NCI-H2171 (cell line): ENCODE results near the gene CDCA8.
A peak's percentile ranks its signal among the peaks of the same experiment; 100 is the strongest.
"Not testable (repeated sequence)": the region's sequence is repeated elsewhere in the genome, so short reads cannot be mapped to it uniquely, and the experiment has no call there.

Experiments
- DNase-seq: peaks from one replicate; lab custom pipeline; 2025; lab: John Stamatoyannopoulos, UW

CDCA8 gene

DNA sequence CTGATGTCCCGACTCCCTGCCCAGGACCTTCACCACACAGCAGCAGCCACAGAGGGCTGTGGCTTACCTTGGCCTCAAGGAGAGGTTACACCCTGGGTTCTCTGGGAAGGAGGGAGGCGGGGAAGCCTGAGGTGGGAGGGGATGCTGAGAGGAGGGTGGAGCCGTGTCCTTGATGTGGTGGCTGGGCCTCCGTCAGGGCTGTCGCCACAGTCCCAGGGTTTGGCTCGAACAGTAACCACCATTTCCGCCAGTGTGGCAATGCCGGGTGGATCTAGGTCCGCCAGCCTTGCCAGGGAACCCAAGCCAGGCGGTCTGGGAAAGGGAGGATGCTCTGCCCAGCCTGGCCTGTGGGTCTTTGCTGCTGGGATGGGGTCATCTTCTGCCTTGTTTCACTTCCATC is 18.4 kb upstream of the CDCA8 start:
- DNase-seq, result no peak

DNA sequence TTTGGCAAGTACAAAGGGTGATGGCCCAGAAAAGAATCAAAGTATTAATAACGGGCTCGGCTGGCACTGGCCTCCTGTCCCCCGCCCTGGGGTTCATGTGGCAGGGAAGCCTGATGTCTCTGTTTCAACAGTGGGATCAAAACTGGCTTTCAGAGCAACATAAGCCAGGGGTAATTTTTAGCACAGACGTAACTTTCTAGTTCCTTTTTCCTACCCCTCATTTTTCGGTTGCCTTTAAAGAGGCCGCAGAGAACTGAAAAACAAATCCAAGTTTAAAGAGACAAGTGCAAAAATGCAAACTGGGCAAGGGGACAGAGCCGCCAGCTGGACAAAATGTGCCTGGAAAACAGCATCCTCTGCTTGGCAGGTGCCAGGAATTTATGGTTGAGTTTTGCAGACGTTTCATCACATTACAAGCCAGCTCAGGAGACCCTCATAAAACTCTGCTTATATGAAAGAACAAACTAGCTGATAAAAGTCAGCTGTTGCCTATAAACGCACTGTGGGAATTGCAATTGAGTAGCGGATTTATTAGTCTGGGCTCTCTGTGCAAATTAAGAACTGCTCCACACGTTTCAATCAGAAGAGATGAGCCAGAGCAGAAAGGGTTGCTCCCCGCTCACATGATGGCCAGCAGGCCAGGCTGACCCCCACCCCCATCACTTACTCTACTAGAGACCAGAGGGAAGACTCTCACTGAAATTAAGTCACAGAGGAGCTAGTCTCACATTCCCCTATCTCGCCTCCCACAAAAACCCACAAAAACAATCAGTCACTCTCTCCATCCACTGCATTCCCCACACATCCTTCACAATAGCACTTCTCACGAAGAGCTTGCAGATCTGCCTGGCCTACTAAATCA is 15.8 kb upstream of the CDCA8 start:
- DNase-seq, result no peak

- no peak for DNase-seq
Measured at GRCh38 chr1:37677143-37677439, 15.2 kb upstream of the CDCA8 start.

GRCh38 chr1:37677808-37678207 is 14.5 kb upstream of the CDCA8 start:
- no peak for DNase-seq

GRCh38 chr1:37680933-37681332 is 11.4 kb upstream of the CDCA8 start:
- no peak for DNase-seq

- DNase-seq, result peak; percentile 23
Measured at GRCh38 chr1:37682334-37682987, 9.9 kb upstream of the CDCA8 start.

GRCh38 chr1:37684182-37684581 is 8.1 kb upstream of the CDCA8 start:
- DNase-seq, result not testable (repeated sequence)

DNA sequence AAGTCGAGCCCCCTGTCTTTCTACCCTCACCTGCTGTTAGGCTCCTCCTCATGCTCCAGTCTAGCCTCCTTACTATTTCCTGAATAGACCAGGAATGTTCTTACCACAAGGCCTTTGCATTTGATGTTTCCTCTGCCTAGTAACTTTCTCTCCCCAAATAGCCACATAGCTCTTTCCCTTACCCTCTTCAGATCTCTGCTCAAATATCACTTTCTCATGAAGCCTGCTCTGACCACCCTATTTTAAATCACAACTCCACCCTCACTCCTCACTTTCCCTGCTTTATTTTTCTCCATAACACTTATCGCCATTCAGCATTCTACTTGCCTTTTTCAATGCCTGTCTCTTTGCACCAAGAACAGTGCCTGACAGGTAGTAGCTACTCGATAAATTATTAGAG is 6.6 kb upstream of the CDCA8 start:
- DNase-seq, result no peak

- DNase-seq, result not testable (repeated sequence)
Measured at GRCh38 chr1:37687764-37688163, 4.6 kb upstream of the CDCA8 start.

DNA sequence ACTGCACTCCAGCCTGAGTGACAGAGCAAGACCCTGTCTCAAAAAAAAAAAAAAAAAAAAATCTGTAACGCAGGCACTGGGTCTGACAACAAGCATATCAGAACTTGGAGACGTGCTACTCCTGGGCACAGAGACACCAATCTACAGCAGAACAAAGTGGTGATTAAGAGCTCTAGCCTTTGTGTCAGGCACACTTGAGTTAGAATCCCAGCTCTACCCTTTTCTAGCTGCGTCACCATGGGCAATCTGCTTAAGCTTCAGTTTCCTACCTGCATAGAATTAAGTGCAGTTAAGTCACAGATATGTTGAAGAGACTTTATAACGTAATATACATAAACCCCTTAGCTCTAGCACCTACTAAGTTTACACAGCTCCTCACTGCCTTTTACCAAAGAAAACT is 3.4 kb upstream of the CDCA8 start:
- DNase-seq, result no peak

- no peak for DNase-seq
Measured at GRCh38 chr1:37691497-37692077, 729 bp upstream of the CDCA8 start.

GRCh38 chr1:37692834-37693175 is 489 bp downstream of the CDCA8 start:
- no peak for DNase-seq

DNA sequence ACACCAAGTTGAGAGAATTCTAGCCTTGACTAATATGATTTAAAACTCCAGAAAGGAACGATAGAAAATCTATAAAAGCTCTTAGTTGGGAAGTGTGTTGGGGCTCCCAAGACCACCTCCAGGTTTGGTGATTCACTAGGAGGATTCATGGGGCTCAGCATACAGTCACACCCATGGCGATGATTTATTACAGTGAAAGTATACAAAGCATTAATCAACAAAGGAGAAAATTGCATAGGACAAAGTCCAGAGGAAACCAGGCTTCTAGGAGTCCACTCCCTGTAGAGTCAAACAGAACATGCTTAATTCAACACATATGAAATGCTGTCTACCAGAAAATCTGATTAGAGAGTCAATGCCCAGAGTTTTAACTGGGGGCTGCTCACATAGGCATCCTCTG is 4.8 kb downstream of the CDCA8 start:
- no peak for DNase-seq

GRCh38 chr1:37697737-37698136 is 5.4 kb downstream of the CDCA8 start:
- DNase-seq, result no peak

GRCh38 chr1:37699147-37699546 is 6.8 kb downstream of the CDCA8 start:
- no peak for DNase-seq

GRCh38 chr1:37701051-37701450 is 8.7 kb downstream of the CDCA8 start:
- no peak for DNase-seq

GRCh38 chr1:37703061-37703460 is 10.7 kb downstream of the CDCA8 start:
- no peak for DNase-seq

GRCh38 chr1:37704966-37705365 is 12.7 kb downstream of the CDCA8 start:
- no peak for DNase-seq

- DNase-seq, result no peak
Measured at GRCh38 chr1:37705399-37705798, 13.1 kb downstream of the CDCA8 start.

GRCh38 chr1:37708471-37708870 is 16.2 kb downstream of the CDCA8 start:
- no peak for DNase-seq

GRCh38 chr1:37714226-37714625 is 21.9 kb downstream of the CDCA8 start:
- DNase-seq, result no peak

GRCh38 chr1:37714689-37715088 is 22.4 kb downstream of the CDCA8 start:
- no peak for DNase-seq

GRCh38 chr1:37716321-37716720 is 24.0 kb downstream of the CDCA8 start:
- DNase-seq, result no peak

GRCh38 chr1:37717631-37718030 is 25.3 kb downstream of the CDCA8 start:
- no peak for DNase-seq
